ENCODE measurements around the gene KCTD16. TPM values are rescaled to one million over a fixed set of nuclear protein-coding genes. Genes with fewer than 3 reads are reported as not detected.

The KCTD16 gene
- total RNA-seq, 6 experiments from 2014 or later = 1.5 to 3.6 (median 3.0) TPM

- TF ChIP-seq CTCF (IDR thresholded peaks at IDR 0.05) = no peak
- H3K4me1 Mint-ChIP-seq (ENCODE audit: low read depth) = peaks cover 40% of the 10 kb centered on the region
- no peaks in the 10 kb centered on the region for H3K36me3 Mint-ChIP-seq (ENCODE audit: low read depth)
- no peaks in the 10 kb centered on the region; the same call in none of the 2 replicates for H3K27me3 Mint-ChIP-seq (ENCODE audit: insufficient read depth)
- no peak for DNase-seq
- H3K4me3 Mint-ChIP-seq = no peak overlapping the region
- no peak overlapping the region for H3K27ac Mint-ChIP-seq
- no peaks in the 10 kb centered on the region for H3K9me3 Mint-ChIP-seq
Measured at GRCh38 chr5:144356489-144356888, 185.8 kb downstream of the KCTD16 start.

GRCh38 chr5:144361406-144361805 lies 190.7 kb downstream of the KCTD16 start:
- no peaks in the 10 kb centered on the region for H3K9me3 Mint-ChIP-seq
- peaks cover under 1% of the 10 kb centered on the region for H3K27me3 Mint-ChIP-seq (ENCODE audit: insufficient read depth)

GRCh38 chr5:144365885-144366284 lies 195.2 kb downstream of the KCTD16 start:
- DNase-seq = no peak
- Mint-ChIP-seq H3K9me3 (no peaks in the 10 kb centered on the region), H3K27me3 (ENCODE audit: insufficient read depth) (peaks cover 2% of the 10 kb centered on the region; the same call in 1 of the 2 replicates), H3K36me3 (ENCODE audit: low read depth) (no peaks in the 10 kb centered on the region), H3K4me3 (no peak overlapping the region), H3K27ac (no peak overlapping the region), H3K4me1 (ENCODE audit: low read depth) (peaks cover 62% of the 10 kb centered on the region)
- no peak for TF ChIP-seq CTCF (IDR thresholded peaks at IDR 0.05)

More at GRCh38 chr5:144361406-144361805, 190.7 kb downstream of the KCTD16 start:
- no peak for TF ChIP-seq CTCF (IDR thresholded peaks at IDR 0.05)
- Mint-ChIP-seq H3K36me3 (ENCODE audit: low read depth) (no peaks in the 10 kb centered on the region), H3K27ac (peak overlapping the region; percentile 36), H3K4me3 (peak overlapping the region; percentile 25; the same call in 1 of the 2 replicates), H3K4me1 (ENCODE audit: low read depth) (peaks cover 43% of the 10 kb centered on the region)
- peak; percentile 55 for DNase-seq

GRCh38 chr5:144367991-144368390 lies 197.3 kb downstream of the KCTD16 start:
- peaks cover 2% of the 10 kb centered on the region for H3K27me3 Mint-ChIP-seq (ENCODE audit: insufficient read depth)

GRCh38 chr5:144368556-144368955 lies 197.9 kb downstream of the KCTD16 start:
- DNase-seq = peak; percentile 48
- Mint-ChIP-seq H3K36me3 (ENCODE audit: low read depth) (no peaks in the 10 kb centered on the region), H3K27me3 (ENCODE audit: insufficient read depth) (peaks cover 2% of the 10 kb centered on the region), H3K4me1 (ENCODE audit: low read depth) (peaks cover 43% of the 10 kb centered on the region), H3K4me3 (peak overlapping the region; percentile 9; the same call in 1 of the 2 replicates), H3K27ac (peak overlapping the region; percentile 17; the same call in 1 of the 2 replicates), H3K9me3 (no peaks in the 10 kb centered on the region)
- TF ChIP-seq CTCF (IDR thresholded peaks at IDR 0.05) = no peak

More at GRCh38 chr5:144367991-144368390, 197.3 kb downstream of the KCTD16 start:
- DNase-seq = no peak
- no peaks in the 10 kb centered on the region for H3K36me3 Mint-ChIP-seq (ENCODE audit: low read depth)
- peak overlapping the region; percentile 16; the same call in 1 of the 2 replicates for H3K4me3 Mint-ChIP-seq
- H3K27ac Mint-ChIP-seq = no peak overlapping the region
- H3K4me1 Mint-ChIP-seq (ENCODE audit: low read depth) = peaks cover 46% of the 10 kb centered on the region
- no peaks in the 10 kb centered on the region for H3K9me3 Mint-ChIP-seq
- TF ChIP-seq CTCF (IDR thresholded peaks at IDR 0.05) = no peak
